Measurements from ENCODE around the gene FUZ.

DNA sequence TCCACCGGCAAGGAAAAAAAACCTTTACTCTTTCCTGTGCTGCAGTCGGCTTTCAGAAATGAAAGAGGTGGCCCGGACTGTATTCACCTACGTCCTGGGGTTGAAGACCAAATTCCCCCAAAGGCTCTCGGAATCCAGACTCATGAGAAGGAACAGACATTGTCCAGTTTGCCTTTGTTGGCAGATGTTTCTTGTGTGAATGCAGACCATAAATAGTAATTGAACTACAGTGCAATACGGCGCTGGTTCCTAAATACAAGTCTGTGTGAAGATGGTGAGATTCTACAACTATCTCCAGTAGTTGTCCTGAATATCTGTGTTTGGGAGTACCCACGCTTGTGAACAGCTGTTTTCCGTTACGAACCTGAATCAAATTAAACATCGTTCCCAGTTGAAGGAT lies 26.6 kb upstream of the FUZ start:
- TF ChIP-seq POLR2A (IDR thresholded peaks at IDR 0.05; ENCODE audit: borderline replicate concordance, extremely low read depth, insufficient read depth, insufficient read length) (no peak), POLR2AphosphoS5 (IDR thresholded peaks at IDR 0.05; ENCODE audit: low read depth, low read length) (no peak), EZH2phosphoT487 (IDR thresholded peaks at IDR 0.05; ENCODE audit: borderline replicate concordance) (no peak)
- TF ChIP-seq, protein P1, sequence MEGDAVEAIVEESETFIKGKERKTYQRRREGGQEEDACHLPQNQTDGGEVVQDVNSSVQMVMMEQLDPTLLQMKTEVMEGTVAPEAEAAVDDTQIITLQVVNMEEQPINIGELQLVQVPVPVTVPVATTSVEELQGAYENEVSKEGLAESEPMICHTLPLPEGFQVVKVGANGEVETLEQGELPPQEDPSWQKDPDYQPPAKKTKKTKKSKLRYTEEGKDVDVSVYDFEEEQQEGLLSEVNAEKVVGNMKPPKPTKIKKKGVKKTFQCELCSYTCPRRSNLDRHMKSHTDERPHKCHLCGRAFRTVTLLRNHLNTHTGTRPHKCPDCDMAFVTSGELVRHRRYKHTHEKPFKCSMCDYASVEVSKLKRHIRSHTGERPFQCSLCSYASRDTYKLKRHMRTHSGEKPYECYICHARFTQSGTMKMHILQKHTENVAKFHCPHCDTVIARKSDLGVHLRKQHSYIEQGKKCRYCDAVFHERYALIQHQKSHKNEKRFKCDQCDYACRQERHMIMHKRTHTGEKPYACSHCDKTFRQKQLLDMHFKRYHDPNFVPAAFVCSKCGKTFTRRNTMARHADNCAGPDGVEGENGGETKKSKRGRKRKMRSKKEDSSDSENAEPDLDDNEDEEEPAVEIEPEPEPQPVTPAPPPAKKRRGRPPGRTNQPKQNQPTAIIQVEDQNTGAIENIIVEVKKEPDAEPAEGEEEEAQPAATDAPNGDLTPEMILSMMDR (IDR thresholded peaks at IDR 0.05 in 2 of 3, conservative IDR thresholded peaks at IDR 0.05 in 1 of 3; ENCODE audit: borderline replicate concordance in 1 of 3, insufficient read depth in 1 of 3, low read depth in 2 of 3, low read length in 2 of 3), result no peak

Data from HCT116 (cell line).